B cell (primary cell): Measurements from ENCODE around the gene NTM. TPM values are rescaled to one million over a fixed set of nuclear protein-coding genes. Genes with fewer than 3 reads are reported as not detected.

Experiments
- ATAC-seq: fragments of 200-7000 bp; cut with Tn5 transposase; one replicate; pipeline ENCODE4 v1.10.0; 2021; ENCODE audit warnings: low read depth, mild to moderate bottlenecking, moderate number of reproducible peaks, moderate library complexity
- CTCF ChIA-PET: fragments of 350-600 bp; sonication (Branson Sonifier 250); formaldehyde crosslinking; loops from one replicate; lab custom pipeline; 2021; ENCODE audit warnings: antibody characterized with exemption, inconsistent platforms; lab: Charles Lee
- POLR2A ChIA-PET: fragments of 350-600 bp; sonication (Branson Sonifier 250); formaldehyde crosslinking; loops from one replicate; lab custom pipeline; 2021; ENCODE audit warnings: antibody characterized with exemption; lab: Charles Lee
- DNase-seq: peaks from one replicate; pipeline ENCODE4 v3.0.0; 2013
- H2AFZ ChIP-seq: 2 replicates; pipeline ENCODE4 v1.6.1; 2012; ENCODE audit warnings: mild to moderate bottlenecking, low read depth, low read length; ENCODE audit not compliant: insufficient read depth, poor library complexity, severe bottlenecking
- H3K27ac ChIP-seq, 2 donors: 1 replicate in 1 of 2; 2 replicates in 1 of 2; pipeline ENCODE4 v1.5.1; 2012 to 2013; ENCODE audit warnings: low read length in 2 of 2, mild to moderate bottlenecking in 2 of 2, moderate library complexity in 1 of 2
- H3K27me3 ChIP-seq, 4 experiments: fragments of 200-600 bp in 1 of 4; sonication (generic) in 1 of 4; replicated peaks in 1 of 4; 1 replicate in 2 of 4; 2 replicates in 2 of 4; pipeline versions ENCODE4 v1.6.1 to v1.7.0; 2013 to 2016; ENCODE audit warnings: low read length in 3 of 4, mild to moderate bottlenecking in 2 of 4, mixed read lengths in 1 of 4, moderate library complexity in 1 of 4; ENCODE audit not compliant: insufficient read depth in 4 of 4, control insufficient read depth in 3 of 4; ENCODE audit errors: control extremely low read depth in 1 of 4
- H3K36me3 ChIP-seq, 2 experiments: replicated peaks in 1 of 2; 1 replicate in 1 of 2; 2 replicates in 1 of 2; pipeline versions ENCODE4 v1.6.1 to v1.7.1; 2013; ENCODE audit warnings: low read length in 1 of 2; ENCODE audit not compliant: insufficient read depth in 2 of 2, control insufficient read depth in 1 of 2; ENCODE audit errors: control extremely low read depth in 1 of 2, extremely low read depth in 1 of 2
- H3K4me1 ChIP-seq, 2 donors: fragments of 200-600 bp in 1 of 2; sonication (generic) in 1 of 2; 1 replicate in 1 of 2; 2 replicates in 1 of 2; pipeline versions ENCODE4 v1.5.1 to v1.6.1; 2013 to 2017; ENCODE audit warnings: low read length in 2 of 2; ENCODE audit not compliant: control insufficient read depth in 2 of 2, insufficient read depth in 2 of 2
- H3K4me2 ChIP-seq: replicated peaks from 2 replicates; pipeline ENCODE3; 2012; ENCODE audit warnings: mild to moderate bottlenecking, low read depth, low read length; ENCODE audit not compliant: poor library complexity, severe bottlenecking
- H3K4me3 ChIP-seq, 5 experiments: fragments of 200-600 bp in 1 of 5; sonication (generic) in 1 of 5; 1 replicate in 3 of 5; 2 replicates in 2 of 5; pipeline versions ENCODE4 v1.5.1 to v1.7.0; 2011 to 2016; ENCODE audit warnings: low read length in 4 of 5, mild to moderate bottlenecking in 4 of 5, low read depth in 2 of 5, control low read depth in 1 of 5, moderate library complexity in 1 of 5; ENCODE audit not compliant: insufficient read depth in 1 of 5; ENCODE audit errors: control extremely low read depth in 1 of 5, extremely low read depth in 1 of 5
- H3K79me2 ChIP-seq: fragments of 200-600 bp; sonication (generic); one replicate; pipeline ENCODE4 v1.6.0; 2016; ENCODE audit warnings: low read length; ENCODE audit not compliant: control insufficient read depth, insufficient read depth
- H3K9ac ChIP-seq: fragments of 200-600 bp; sonication (generic); 2 replicates; pipeline ENCODE4 v1.6.1; 2017; ENCODE audit warnings: mild to moderate bottlenecking, low read length, moderate library complexity
- H3K9me3 ChIP-seq, 3 donors: one replicate each; pipeline versions ENCODE4 v1.6.1 to v1.7.1; 2013; ENCODE audit warnings: low read length in 2 of 3; ENCODE audit not compliant: control insufficient read depth in 2 of 3, insufficient read depth in 1 of 3; ENCODE audit errors: control extremely low read depth in 1 of 3
- H4K20me1 ChIP-seq: 2 replicates; pipeline ENCODE4 v1.6.0; 2012; ENCODE audit warnings: mild to moderate bottlenecking, low read length; ENCODE audit not compliant: insufficient read depth, control insufficient read depth, poor library complexity, severe bottlenecking
- H3K27ac Mint-ChIP-seq: one replicate; pipeline ENCODE4 v1.8.0; 2021; ENCODE audit warnings: mixed read lengths
- H3K27me3 Mint-ChIP-seq: one replicate; pipeline ENCODE4 v1.8.0; 2021; ENCODE audit warnings: mixed read lengths
- H3K4me1 Mint-ChIP-seq: one replicate; pipeline ENCODE4 v1.8.0; 2021; ENCODE audit warnings: mixed read lengths
- H3K4me3 Mint-ChIP-seq: one replicate; pipeline ENCODE4 v1.8.0; 2021; ENCODE audit warnings: mixed read lengths
- H3K9me3 Mint-ChIP-seq: one replicate; pipeline ENCODE4 v1.8.0; 2022; ENCODE audit warnings: mixed read lengths; ENCODE audit not compliant: insufficient read depth
- EZH2 ChIP-seq: IDR thresholded peaks from 2 replicates; pipeline ENCODE4 v1.6.1; 2012; ENCODE audit warnings: borderline replicate concordance, low read depth, mild to moderate bottlenecking, moderate library complexity, low read length; ENCODE audit not compliant: insufficient read depth, poor library complexity, severe bottlenecking
- WGBS: methylation state at CpG from one replicate; pipeline ENCODE4 v1.1.5; 2013; ENCODE audit warnings: missing lambda C conversion rate; ENCODE audit not compliant: insufficient coverage; 5-methylcytosine and 5-hydroxymethylcytosine counted together
- intact Hi-C: fragments of 100-400 bp; cut with micrococcal nuclease; formaldehyde crosslinking; loops from one replicate; pipeline ENCODE4 v1.10.0; 2022
- polyA plus RNA-seq: library from polyadenylated mRNA; depleted of rRNA; stranded (reverse); fragments of >200 nt; gene quantifications from 2 replicates; pipeline ENCODE4 v1.2.3, GENCODE V29; 2012
- total RNA-seq, 2 donors: library from RNA; stranded (reverse); fragments of 120-200 nt in 1 of 2; gene quantifications; 1 replicate in 1 of 2; 2 replicates in 1 of 2; pipeline versions ENCODE4 v1.2.3 to v1.2.4, GENCODE V29; 2013 to 2022
- TF ChIP-seq, protein P1 (sequence below): fragments of 200-600 bp; IDR thresholded peaks from one replicate; pipeline ENCODE4 v1.8.0; 2022; ENCODE audit warnings: antibody characterized with exemption, mild to moderate bottlenecking

NTM gene
- total and polyA plus RNA-seq, 2 donors (not counting 1 experiment from before 2014, with no cell fraction given): not detected

DNA sequence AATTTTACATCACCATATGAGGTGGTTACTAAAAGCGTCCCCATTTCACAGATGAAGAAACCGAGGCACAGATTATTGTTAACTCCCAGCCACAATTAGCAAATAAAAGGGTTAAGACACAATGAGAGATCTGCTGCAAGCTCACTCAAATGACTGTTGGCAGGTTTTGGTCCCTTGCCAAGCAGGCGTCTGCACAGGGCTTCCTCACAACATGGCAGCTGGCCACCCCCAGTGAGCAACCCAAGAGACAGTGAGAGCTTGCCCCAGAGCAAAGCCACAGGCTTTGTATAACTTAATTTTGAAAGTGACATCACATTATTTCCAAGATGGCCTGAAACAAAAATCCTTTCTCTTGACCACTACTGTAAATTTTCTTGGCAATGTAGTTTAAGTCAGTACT, 217.6 kb downstream of the NTM start:
- H3K27ac ChIP-seq: no peak overlapping the region
- H3K27me3 ChIP-seq: no peaks in the 10 kb centered on the region
- DNase-seq: no peak
- intact Hi-C loops: no loop called here
- ATAC-seq: no peak
- H3K79me2 ChIP-seq: no peaks in the 10 kb centered on the region
- H3K36me3 ChIP-seq: no peaks in the 10 kb centered on the region
- H3K4me1 ChIP-seq: no peaks in the 10 kb centered on the region
- H2AFZ ChIP-seq: no peak overlapping the region
- no peak overlapping the region for H3K4me3 Mint-ChIP-seq
- peaks cover 2% of the 10 kb centered on the region for H3K9me3 Mint-ChIP-seq
- H3K4me1 Mint-ChIP-seq: no peaks in the 10 kb centered on the region
- no peak for TF ChIP-seq EZH2
- TF ChIP-seq, protein P1, sequence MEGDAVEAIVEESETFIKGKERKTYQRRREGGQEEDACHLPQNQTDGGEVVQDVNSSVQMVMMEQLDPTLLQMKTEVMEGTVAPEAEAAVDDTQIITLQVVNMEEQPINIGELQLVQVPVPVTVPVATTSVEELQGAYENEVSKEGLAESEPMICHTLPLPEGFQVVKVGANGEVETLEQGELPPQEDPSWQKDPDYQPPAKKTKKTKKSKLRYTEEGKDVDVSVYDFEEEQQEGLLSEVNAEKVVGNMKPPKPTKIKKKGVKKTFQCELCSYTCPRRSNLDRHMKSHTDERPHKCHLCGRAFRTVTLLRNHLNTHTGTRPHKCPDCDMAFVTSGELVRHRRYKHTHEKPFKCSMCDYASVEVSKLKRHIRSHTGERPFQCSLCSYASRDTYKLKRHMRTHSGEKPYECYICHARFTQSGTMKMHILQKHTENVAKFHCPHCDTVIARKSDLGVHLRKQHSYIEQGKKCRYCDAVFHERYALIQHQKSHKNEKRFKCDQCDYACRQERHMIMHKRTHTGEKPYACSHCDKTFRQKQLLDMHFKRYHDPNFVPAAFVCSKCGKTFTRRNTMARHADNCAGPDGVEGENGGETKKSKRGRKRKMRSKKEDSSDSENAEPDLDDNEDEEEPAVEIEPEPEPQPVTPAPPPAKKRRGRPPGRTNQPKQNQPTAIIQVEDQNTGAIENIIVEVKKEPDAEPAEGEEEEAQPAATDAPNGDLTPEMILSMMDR: no peak
- H3K9me3 ChIP-seq: peaks cover 0 to 7% (median 0%) of the 10 kb centered on the region in 3 donors
- no peak overlapping the region for H3K9ac ChIP-seq
- POLR2A ChIA-PET: no interaction called here
- WGBS: 65% methylated on average over 2 of the region's 3 CpGs
- peaks cover 3% of the 10 kb centered on the region for H3K27me3 Mint-ChIP-seq
- H4K20me1 ChIP-seq: no peaks in the 10 kb centered on the region
- no peak overlapping the region for H3K4me2 ChIP-seq
- no peak overlapping the region for H3K4me3 ChIP-seq
- H3K27ac Mint-ChIP-seq: no peak overlapping the region
- CTCF ChIA-PET: no interaction called here

DNA sequence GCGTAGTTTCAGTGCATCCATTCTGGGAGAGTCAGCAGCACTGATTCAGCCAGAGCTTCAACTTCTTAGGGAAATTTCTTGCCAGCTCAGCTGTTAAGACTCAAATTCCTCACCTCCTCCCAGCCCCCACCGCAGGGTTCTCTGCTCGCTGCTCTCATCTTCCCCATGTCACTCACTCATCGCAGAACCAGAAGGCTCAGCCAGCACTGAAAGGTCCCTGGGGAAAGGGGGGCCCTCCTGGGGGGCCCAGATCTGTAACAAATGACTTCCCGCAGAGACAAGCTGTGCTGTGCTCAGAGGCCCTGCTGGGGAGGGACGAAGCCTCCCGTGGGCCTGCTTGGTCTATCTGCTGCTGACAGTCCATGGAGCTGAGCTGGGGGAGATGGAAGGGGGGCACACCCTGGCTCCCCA, 220.6 kb downstream of the NTM start:
- H3K9ac ChIP-seq: no peak overlapping the region
- Mint-ChIP-seq H3K27ac (no peak overlapping the region), H3K4me1 (no peaks in the 10 kb centered on the region), H3K27me3 (no peaks in the 10 kb centered on the region), H3K9me3 (no peaks in the 10 kb centered on the region), H3K4me3 (no peak overlapping the region)
- ChIA-PET CTCF (no interaction called here), POLR2A (no interaction called here)
- H4K20me1 ChIP-seq: no peaks in the 10 kb centered on the region
- ATAC-seq: no peak
- H3K79me2 ChIP-seq: no peaks in the 10 kb centered on the region
- H3K27me3 ChIP-seq: no peaks in the 10 kb centered on the region
- no peaks in the 10 kb centered on the region for H3K36me3 ChIP-seq
- TF ChIP-seq, protein P1: no peak
- TF ChIP-seq EZH2: no peak
- H3K4me1 ChIP-seq: no peaks in the 10 kb centered on the region
- intact Hi-C loops: no loop called here
- H3K9me3 ChIP-seq: no peaks in the 10 kb centered on the region
- 31% methylated on average over 7 of the region's 7 CpGs for WGBS
- H3K4me3 ChIP-seq: no peak overlapping the region
- H2AFZ ChIP-seq: no peak overlapping the region
- H3K27ac ChIP-seq: no peak overlapping the region
- no peak overlapping the region for H3K4me2 ChIP-seq
- DNase-seq: no peak
